GM23248 (cell line): ENCODE measurements around the gene BCL11B.

ENCODE experiments used
- EZH2 ChIP-seq: fragments of 200-600 bp; sonication (generic); IDR thresholded peaks from 2 replicates; pipeline ENCODE4 v1.6.1; 2018; ENCODE audit warnings: antibody characterized with exemption, mild to moderate bottlenecking; ENCODE audit not compliant: insufficient read depth, poor library complexity, severe bottlenecking
- EZH2phosphoT487 ChIP-seq: fragments of 200-600 bp; sonication (generic); IDR thresholded peaks from 2 replicates; pipeline ENCODE4 v1.6.1; 2018; ENCODE audit warnings: antibody characterized with exemption, moderate library complexity, mild to moderate bottlenecking, low read depth; ENCODE audit not compliant: insufficient read depth

- TF ChIP-seq EZH2: no peak
- no peak for TF ChIP-seq EZH2phosphoT487
These were observed 44.5 kb upstream of the BCL11B start for GRCh38 chr14:99316281-99317163.
